Esophagus squamous epithelium (tissue), 5 donors: ENCODE measurements around the gene ASIC3. TPM values are rescaled to one million over a fixed set of nuclear protein-coding genes. Genes with fewer than 3 reads are reported as not detected.
"Not testable (repeated sequence)": the region's sequence is repeated elsewhere in the genome, so short reads cannot be mapped to it uniquely, and the experiment has no call there.

Source experiments
- DNase-seq: peaks from one replicate; lab custom pipeline; 2025; lab: John Stamatoyannopoulos, UW
- H3K27ac ChIP-seq, 4 donors: fragments of 200-600 bp; sonication (generic); one replicate each; pipeline ENCODE4 v1.5.1; 2016 to 2019; ENCODE audit warnings: mild to moderate bottlenecking in 1 of 4
- H3K27me3 ChIP-seq, 4 donors: fragments of 200-600 bp; sonication (generic); 1 replicate in 3 of 4; 2 replicates in 1 of 4; pipeline versions ENCODE4 v1.5.1 to v1.6.0; 2017 to 2021; ENCODE audit warnings: antibody characterized with exemption in 1 of 4
- H3K36me3 ChIP-seq, 3 donors: fragments of 200-600 bp; sonication (generic); one replicate each; pipeline ENCODE4 v1.5.1; 2016 to 2019
- H3K4me1 ChIP-seq, 3 donors: fragments of 200-600 bp; sonication (generic); one replicate each; pipeline ENCODE4 v1.5.1; 2017 to 2019
- H3K4me3 ChIP-seq, 4 donors: fragments of 200-600 bp; sonication (generic); 1 replicate in 3 of 4; 2 replicates in 1 of 4; pipeline ENCODE4 v1.5.1; 2016 to 2019; ENCODE audit warnings: mild to moderate bottlenecking in 2 of 4, moderate library complexity in 1 of 4
- H3K9me3 ChIP-seq, 3 donors: fragments of 200-600 bp; sonication (generic); one replicate each; pipeline ENCODE4 v1.5.1; 2016 to 2019
- POLR2A ChIP-seq, 4 donors: fragments of 450-650 bp; IDR thresholded peaks; one replicate each; pipeline ENCODE4 v1.6.1; 2017; ENCODE audit warnings: antibody characterized with exemption in 4 of 4, mild to moderate bottlenecking in 4 of 4, moderate library complexity in 3 of 4
- WGBS, 2 donors: methylation state at CpG; one replicate each; pipeline ENCODE4 v1.1.5; 2018; 5-methylcytosine and 5-hydroxymethylcytosine counted together
- intact Hi-C: fragments of 100-400 bp; cut with DNase I; formaldehyde crosslinking; loops from one replicate; pipeline ENCODE4 v1.15.0; 2022
- total RNA-seq, 4 donors: library from RNA; depleted of rRNA; stranded (reverse); fragments of >200 nt; gene quantifications; one replicate each; pipeline ENCODE4 v1.1.0, GENCODE V29; 2016
- TF ChIP-seq, protein P1 (sequence below), 6 experiments: fragments of 450-650 bp in 4 of 6; fragments of 200-600 bp in 2 of 6; sonication (generic) in 2 of 6; IDR thresholded peaks; one replicate each; pipeline ENCODE4 v1.5.1; 2016 to 2019; ENCODE audit warnings: antibody characterized with exemption in 6 of 6, mild to moderate bottlenecking in 4 of 6, moderate library complexity in 4 of 6
- donor health status: DM: yes; HTN: yes; CAD: no.

Gene ASIC3
- total RNA-seq, 4 donors from 2014 or later = 0.40 to 0.95 TPM; not detected in 2

DNA sequence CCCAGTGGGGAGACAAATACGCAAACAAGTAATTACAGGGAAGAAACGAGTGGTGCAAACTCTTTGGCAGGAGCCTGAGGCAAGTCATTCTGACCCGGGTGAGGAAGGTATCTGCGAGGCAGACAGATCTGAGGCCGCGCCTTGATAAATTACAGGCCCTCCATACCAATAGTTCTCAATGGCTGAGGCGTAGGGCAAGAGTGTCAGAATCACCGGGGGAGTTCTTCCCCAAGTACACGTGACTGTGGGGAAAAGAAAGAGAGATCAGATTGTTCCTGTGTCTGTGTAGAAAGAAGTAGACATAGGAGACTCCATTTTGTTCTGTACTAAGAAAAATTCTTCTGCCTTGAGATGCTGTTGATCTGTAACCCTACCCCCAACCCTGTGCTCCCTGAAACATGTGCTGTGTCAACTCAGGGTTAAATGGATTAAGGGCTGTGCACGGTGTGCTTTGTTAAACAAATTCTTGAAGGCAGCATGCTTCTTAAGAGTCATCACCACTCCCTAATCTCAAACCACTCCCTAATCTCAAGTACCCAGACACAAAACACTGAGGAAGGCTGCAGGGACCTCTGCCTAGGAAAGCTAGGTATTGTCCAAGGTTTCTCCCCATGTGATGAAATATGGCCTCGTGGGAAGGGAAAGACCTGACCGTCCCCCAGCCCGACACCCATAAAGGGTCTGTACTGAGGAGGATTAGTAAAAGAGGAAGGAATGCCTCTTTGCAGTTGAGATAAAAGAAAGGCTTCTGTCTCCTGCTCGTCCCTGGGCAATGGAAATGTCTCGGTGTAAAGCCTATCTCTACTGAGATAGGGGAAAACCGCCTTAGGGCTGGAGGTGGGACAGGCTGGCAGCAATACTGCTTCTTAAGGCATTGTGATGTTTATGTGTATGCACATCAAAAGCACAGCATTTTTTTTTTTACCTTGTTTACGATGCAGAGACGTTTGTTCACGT lies 21.3 kb upstream of the ASIC3 start:
- not testable (repeated sequence) for DNase-seq, H3K27me3 ChIP-seq, H3K9me3 ChIP-seq
- WGBS, 2 donors = 31 to 47% methylated on average over 18 to 19 of the region's 19 CpGs
- intact Hi-C loops = loop anchor here (5.0 kb wide), 1 partner anchor 85 kb away; no protein-coding TSS in a partner anchor
- Histone ChIP-seq H3K27ac (peak overlapping the region; percentile 73 to 96 (median 90)), H3K4me1 (peaks cover 13 to 46% (median 15%) of the 10 kb centered on the region in 3 donors), H3K36me3 (peaks cover 0 to 15% (median 0%) of the 10 kb centered on the region in 3 donors), H3K4me3 (peak overlapping the region in 3 of 4 donors; percentile 65 to 94 (median 92))
- peak in 1 of 4 donors; percentile 12 for TF ChIP-seq POLR2A (IDR thresholded peaks at IDR 0.05)

DNA sequence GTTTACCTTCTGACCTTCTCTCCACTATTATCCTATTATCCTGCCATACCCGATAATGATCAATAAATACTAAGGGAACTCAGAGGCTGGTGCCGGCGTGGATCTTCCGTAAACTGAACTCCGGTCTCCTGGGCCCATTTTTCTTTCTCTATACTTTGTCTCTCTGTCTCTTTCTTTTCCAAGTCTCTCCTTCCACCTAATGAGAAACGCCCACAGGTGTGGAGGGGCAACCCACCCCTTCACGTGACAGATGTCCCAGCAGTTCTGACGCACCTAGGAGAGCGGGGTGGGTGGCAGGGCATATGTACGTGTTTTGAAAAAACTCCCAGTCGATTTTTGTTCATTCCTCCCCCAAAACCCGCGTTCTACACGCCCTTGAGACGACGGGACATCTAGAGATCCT lies 20.6 kb upstream of the ASIC3 start:
- Histone ChIP-seq H3K27ac (peak overlapping the region; percentile 73 to 96 (median 90)), H3K36me3 (peaks cover 0 to 19% (median 0%) of the 10 kb centered on the region in 3 donors), H3K4me1 (peaks cover 13 to 46% (median 15%) of the 10 kb centered on the region in 3 donors), H3K4me3 (peak overlapping the region; percentile 62 to 94 (median 78))
- DNase-seq, H3K9me3 ChIP-seq, H3K27me3 ChIP-seq: not testable (repeated sequence)
- intact Hi-C loops = loop anchor here (5.0 kb wide), 1 partner anchor 85 kb away; no protein-coding TSS in a partner anchor
- WGBS, 2 donors = 16 to 22% methylated on average over 11 to 16 of the region's 16 CpGs

DNA sequence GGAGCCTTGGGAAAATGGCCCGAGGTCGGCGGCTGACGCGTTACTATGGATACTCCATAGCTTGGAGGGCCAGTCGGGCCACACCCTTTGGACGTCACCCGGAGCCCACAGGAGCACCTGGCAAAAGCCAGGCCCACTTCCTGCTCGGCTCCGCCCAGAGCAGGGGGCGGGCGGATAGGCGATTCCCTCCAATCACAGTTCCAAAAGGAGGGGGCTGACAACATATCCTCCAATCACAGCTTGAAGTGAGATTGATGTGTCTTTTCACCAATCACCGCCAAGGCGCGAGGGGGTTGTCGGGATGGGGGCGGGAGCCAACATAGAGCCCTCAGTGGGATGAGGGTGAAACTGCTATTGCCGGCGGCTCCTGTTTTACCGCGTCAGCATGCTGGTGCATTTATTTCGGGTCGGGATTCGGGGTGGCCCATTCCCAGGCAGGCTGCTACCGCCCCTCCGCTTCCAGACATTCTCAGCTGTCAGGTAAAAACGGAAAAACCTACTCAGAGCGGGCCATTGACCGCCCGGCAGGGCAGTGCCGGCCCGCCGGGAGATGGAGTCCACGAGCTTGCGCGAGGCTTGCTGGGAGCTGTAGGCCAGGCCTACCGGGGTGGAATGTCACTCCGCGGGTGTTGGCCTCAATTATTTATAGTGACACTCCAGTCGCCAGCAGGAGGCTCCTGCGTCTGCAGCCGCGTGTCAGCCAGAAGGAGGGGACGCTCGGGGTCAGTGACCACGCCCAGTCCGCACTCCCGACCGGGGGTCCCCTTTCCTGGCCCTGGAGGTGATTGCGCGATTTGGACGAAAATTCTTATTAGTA lies 20.0 kb upstream of the ASIC3 start, which contains the start of gene ABCB8:
Gene ABCB8, plus strand, starts transcription at position 320 of the 817 bp plus-strand sequence. Its CDS starts 66 bp downstream, at position 386.
- H3K36me3 ChIP-seq = peaks cover 0 to 25% (median 0%) of the 10 kb centered on the region in 3 donors
- TF ChIP-seq, protein P1, sequence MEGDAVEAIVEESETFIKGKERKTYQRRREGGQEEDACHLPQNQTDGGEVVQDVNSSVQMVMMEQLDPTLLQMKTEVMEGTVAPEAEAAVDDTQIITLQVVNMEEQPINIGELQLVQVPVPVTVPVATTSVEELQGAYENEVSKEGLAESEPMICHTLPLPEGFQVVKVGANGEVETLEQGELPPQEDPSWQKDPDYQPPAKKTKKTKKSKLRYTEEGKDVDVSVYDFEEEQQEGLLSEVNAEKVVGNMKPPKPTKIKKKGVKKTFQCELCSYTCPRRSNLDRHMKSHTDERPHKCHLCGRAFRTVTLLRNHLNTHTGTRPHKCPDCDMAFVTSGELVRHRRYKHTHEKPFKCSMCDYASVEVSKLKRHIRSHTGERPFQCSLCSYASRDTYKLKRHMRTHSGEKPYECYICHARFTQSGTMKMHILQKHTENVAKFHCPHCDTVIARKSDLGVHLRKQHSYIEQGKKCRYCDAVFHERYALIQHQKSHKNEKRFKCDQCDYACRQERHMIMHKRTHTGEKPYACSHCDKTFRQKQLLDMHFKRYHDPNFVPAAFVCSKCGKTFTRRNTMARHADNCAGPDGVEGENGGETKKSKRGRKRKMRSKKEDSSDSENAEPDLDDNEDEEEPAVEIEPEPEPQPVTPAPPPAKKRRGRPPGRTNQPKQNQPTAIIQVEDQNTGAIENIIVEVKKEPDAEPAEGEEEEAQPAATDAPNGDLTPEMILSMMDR (IDR thresholded peaks at IDR 0.05) = peak; percentile 44 to 68 (median 57)
- TF ChIP-seq POLR2A (IDR thresholded peaks at IDR 0.05) = peak in 2 of 4 donors; percentile 53 to 69
- H3K9me3 ChIP-seq = no peaks in the 10 kb centered on the region
- H3K4me3 ChIP-seq = peak within 1 kb of the TSS; percentile 62 to 94 (median 78)
- intact Hi-C loops = loop anchor here (5.0 kb wide), 1 partner anchor 84 kb away; no protein-coding TSS in a partner anchor
- peaks cover 13 to 46% (median 15%) of the 10 kb centered on the region in 3 donors for H3K4me1 ChIP-seq
- H3K27me3 ChIP-seq = no peaks in the 10 kb centered on the region
- 0% methylated on average over 10 to 26 of the region's 53 CpGs for WGBS, 2 donors
- DNase-seq = peak; percentile 91
- H3K27ac ChIP-seq = peak within 1 kb of the TSS; percentile 73 to 96 (median 90)

DNA sequence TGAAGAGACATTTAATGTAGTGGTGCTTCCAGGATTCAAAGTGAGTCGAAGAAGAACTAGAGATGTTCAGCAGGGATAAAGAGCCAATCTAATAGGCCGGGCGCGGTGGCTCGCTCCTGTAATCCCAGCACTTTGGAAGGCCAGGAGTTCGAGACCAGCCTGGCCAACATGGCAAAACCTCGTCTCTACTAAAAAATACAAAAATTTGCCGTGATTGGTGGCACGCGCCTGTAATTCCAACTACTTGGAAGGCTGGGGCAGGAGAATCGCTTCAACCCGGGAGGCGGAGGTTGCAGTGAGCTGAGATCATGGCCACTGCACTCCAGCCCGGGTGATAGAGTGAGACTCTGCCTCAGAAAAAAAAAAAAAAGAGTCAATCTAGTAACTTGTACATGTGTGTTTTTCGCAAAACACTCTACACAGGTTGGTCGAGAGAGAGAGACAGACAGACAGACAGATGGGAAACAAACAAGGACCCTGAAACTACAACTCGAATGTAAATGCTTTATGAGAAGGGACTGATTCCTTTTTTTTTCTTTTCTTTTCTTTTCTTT lies 19.3 kb upstream of the ASIC3 start:
- TF ChIP-seq, protein P1 (IDR thresholded peaks at IDR 0.05) = no peak
- TF ChIP-seq POLR2A (IDR thresholded peaks at IDR 0.05) = no peak
- intact Hi-C loops = loop anchor here (5.0 kb wide), 1 partner anchor 83 kb away; no protein-coding TSS in a partner anchor
- Histone ChIP-seq H3K4me3 (peak overlapping the region; percentile 62 to 94 (median 78)), H3K36me3 (peaks cover 0 to 32% (median 0%) of the 10 kb centered on the region in 3 donors), H3K4me1 (peaks cover 13 to 43% (median 15%) of the 10 kb centered on the region in 3 donors), H3K9me3 (no peaks in the 10 kb centered on the region), H3K27me3 (no peaks in the 10 kb centered on the region), H3K27ac (peak overlapping the region; percentile 73 to 96 (median 90))
- WGBS, 2 donors = 35 to 48% methylated on average over 17 of the region's 17 CpGs
- DNase-seq = no peak

DNA sequence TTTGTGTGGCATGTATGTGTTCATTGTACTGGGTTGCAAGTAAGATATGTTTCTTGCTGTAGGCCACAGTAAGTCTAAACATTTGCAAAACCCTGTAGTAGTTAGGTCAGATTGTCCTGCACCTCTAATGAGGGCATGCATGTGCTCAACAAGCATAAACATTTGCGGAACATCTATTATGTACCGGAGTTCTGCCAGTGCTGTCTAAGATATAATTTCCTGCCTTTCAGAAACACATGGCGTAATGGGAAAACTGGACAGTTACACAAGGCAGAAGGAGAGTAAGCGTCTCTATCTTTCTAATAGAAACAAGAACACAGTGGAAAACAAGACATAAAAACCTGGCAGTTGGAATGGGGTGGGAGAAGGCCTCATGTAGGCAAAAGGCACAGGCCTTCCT lies 17.3 kb upstream of the ASIC3 start:
- H3K27ac ChIP-seq = no peak overlapping the region
- TF ChIP-seq, protein P1 (IDR thresholded peaks at IDR 0.05) = no peak
- TF ChIP-seq POLR2A (IDR thresholded peaks at IDR 0.05) = no peak
- intact Hi-C loops = no loop called here
- H3K36me3 ChIP-seq = peaks cover 3 to 52% (median 9%) of the 10 kb centered on the region in 3 donors
- no peaks in the 10 kb centered on the region for H3K9me3 ChIP-seq
- peaks cover 13 to 33% (median 15%) of the 10 kb centered on the region in 3 donors for H3K4me1 ChIP-seq
- 94 to 95% methylated on average over 4 of the region's 4 CpGs for WGBS, 2 donors
- H3K4me3 ChIP-seq = no peak overlapping the region
- no peak for DNase-seq
- no peaks in the 10 kb centered on the region for H3K27me3 ChIP-seq
